DOHH2 (cell line): ENCODE data around the gene ZNF436.

Source experiments
- H3F3A ChIP-seq: fragments of 200-600 bp; sonication (generic), shearing (Covaris generic); 2 replicates; pipeline ENCODE4 v1.6.0; 2016; ENCODE audit warnings: antibody characterized with exemption, mild to moderate bottlenecking; ENCODE audit not compliant: control insufficient read depth, insufficient read depth
- H3K27ac ChIP-seq: fragments of 200-600 bp; sonication (generic); 2 replicates; pipeline ENCODE4 v1.5.1; 2014; ENCODE audit warnings: low read depth, mild to moderate bottlenecking, low read length, moderate library complexity
- H3K27me3 ChIP-seq: fragments of 200-600 bp; sonication (generic); 2 replicates; pipeline ENCODE4 v1.6.1; 2014; ENCODE audit warnings: mild to moderate bottlenecking, low read length, mixed read lengths; ENCODE audit not compliant: control insufficient read depth
- H3K36me3 ChIP-seq: fragments of 200-600 bp; sonication (generic); 2 replicates; pipeline ENCODE4 v1.6.1; 2014; ENCODE audit warnings: mild to moderate bottlenecking, low read length, moderate library complexity, mixed read lengths; ENCODE audit not compliant: control insufficient read depth
- H3K4me1 ChIP-seq: fragments of 200-600 bp; sonication (generic); 2 replicates; pipeline ENCODE4 v1.6.1; 2014; ENCODE audit warnings: mild to moderate bottlenecking, low read length, mixed read lengths; ENCODE audit not compliant: control insufficient read depth
- H3K4me2 ChIP-seq: fragments of 200-600 bp; sonication (generic); 2 replicates; pipeline ENCODE4 v1.6.0; 2014; ENCODE audit warnings: mild to moderate bottlenecking, low read length, moderate library complexity
- H3K4me3 ChIP-seq: fragments of 200-600 bp; sonication (generic); 2 replicates; pipeline ENCODE4 v1.5.1; 2014; ENCODE audit warnings: mild to moderate bottlenecking, low read length, mixed read lengths
- H3K79me2 ChIP-seq: fragments of 200-600 bp; sonication (generic); 2 replicates; pipeline ENCODE4 v1.6.1; 2014; ENCODE audit warnings: mild to moderate bottlenecking, low read length, mixed read lengths; ENCODE audit not compliant: control insufficient read depth
- H3K9me2 ChIP-seq: fragments of 200-600 bp; sonication (generic); replicated peaks from 2 replicates; pipeline ENCODE4 v1.6.1; 2014; ENCODE audit warnings: mild to moderate bottlenecking, low read length, mixed read lengths; ENCODE audit not compliant: control insufficient read depth
- H3K9me3 ChIP-seq: fragments of 200-600 bp; sonication (generic); 2 replicates; pipeline ENCODE4 v1.6.1; 2014; ENCODE audit warnings: antibody characterized with exemption, low read length, mixed read lengths; ENCODE audit not compliant: control insufficient read depth, insufficient read depth
- H4K20me1 ChIP-seq: fragments of 200-600 bp; sonication (generic); 2 replicates; pipeline ENCODE4 v1.6.0; 2014; ENCODE audit warnings: low read depth, mild to moderate bottlenecking, antibody characterized with exemption, low read length, moderate library complexity; ENCODE audit not compliant: control insufficient read depth, insufficient read depth
- CTCF ChIP-seq: fragments of 200-600 bp; sonication (generic); IDR thresholded peaks from one replicate; pipeline ENCODE4 v1.5.1; 2014; ENCODE audit warnings: antibody characterized with exemption, mild to moderate bottlenecking, low read depth, low read length; ENCODE audit not compliant: poor library complexity, severe bottlenecking
- EZH2phosphoT487 ChIP-seq: fragments of 200-600 bp; sonication (generic); IDR thresholded peaks from 2 replicates; pipeline ENCODE4 v1.6.1; 2017; ENCODE audit warnings: borderline replicate concordance, mild to moderate bottlenecking, antibody characterized with exemption, low read length, moderate library complexity, mixed read lengths

Gene ZNF436

GRCh38 chr1:23402286-23403037 is 32.8 kb upstream of the ZNF436 start:
- Histone ChIP-seq H4K20me1 (no peaks in the 10 kb centered on the region), H3K4me3 (no peak overlapping the region), H3K4me1 (peaks cover 7% of the 10 kb centered on the region), H3F3A (no peaks in the 10 kb centered on the region), H3K4me2 (no peak overlapping the region), H3K9me2 (no peaks in the 10 kb centered on the region), H3K27me3 (peaks cover 3% of the 10 kb centered on the region), H3K27ac (no peak overlapping the region), H3K79me2 (no peaks in the 10 kb centered on the region), H3K9me3 (no peaks in the 10 kb centered on the region), H3K36me3 (no peaks in the 10 kb centered on the region)
- TF ChIP-seq EZH2phosphoT487 (no peak), CTCF (no peak)

- Histone ChIP-seq H3K79me2 (no peaks in the 10 kb centered on the region), H3K4me2 (no peak overlapping the region), H3K4me1 (peaks cover 7% of the 10 kb centered on the region)
Measured at GRCh38 chr1:23401313-23401712, 31.7 kb upstream of the ZNF436 start.

GRCh38 chr1:23400324-23401114 is 30.9 kb upstream of the ZNF436 start:
- Histone ChIP-seq H4K20me1 (no peaks in the 10 kb centered on the region), H3K9me2 (no peaks in the 10 kb centered on the region), H3K4me3 (no peak overlapping the region), H3K27me3 (peaks cover 3% of the 10 kb centered on the region), H3K36me3 (no peaks in the 10 kb centered on the region), H3K79me2 (no peaks in the 10 kb centered on the region), H3F3A (no peaks in the 10 kb centered on the region), H3K4me2 (no peak overlapping the region), H3K9me3 (no peaks in the 10 kb centered on the region), H3K4me1 (peaks cover 7% of the 10 kb centered on the region), H3K27ac (no peak overlapping the region)
- no peak for TF ChIP-seq CTCF
- no peak for TF ChIP-seq EZH2phosphoT487

More at GRCh38 chr1:23401313-23401712, 31.7 kb upstream of the ZNF436 start:
- Histone ChIP-seq H3K9me2 (no peaks in the 10 kb centered on the region), H3K4me3 (no peak overlapping the region), H3K36me3 (no peaks in the 10 kb centered on the region), H4K20me1 (no peaks in the 10 kb centered on the region), H3F3A (no peaks in the 10 kb centered on the region), H3K27me3 (peaks cover 3% of the 10 kb centered on the region), H3K27ac (no peak overlapping the region), H3K9me3 (no peaks in the 10 kb centered on the region)
- TF ChIP-seq CTCF (no peak), EZH2phosphoT487 (no peak)
